Body of pancreas (tissue), 4 donors: ENCODE results near the gene GAGE10. TPM values are rescaled to one million over a fixed set of nuclear protein-coding genes. Genes with fewer than 3 reads are reported as not detected.
"Not testable (repeated sequence)": the region's sequence is repeated elsewhere in the genome, so short reads cannot be mapped to it uniquely, and the experiment has no call there.

ENCODE experiments used
- ATAC-seq: fragments of 150-250 bp; one replicate; pipeline ENCODE4 v1.9.1; 2016
- DNase-seq, 4 donors: peaks; one replicate each; pipeline ENCODE4 v3.0.0-alpha.2; 2019
- H3K27ac ChIP-seq, 4 donors: fragments of 200-600 bp; sonication (generic); 1 replicate in 3 of 4; 2 replicates in 1 of 4; pipeline versions ENCODE4 v1.5.1 to v1.6.1; 2016 to 2019; ENCODE audit warnings: mild to moderate bottlenecking in 1 of 4, mixed read lengths in 1 of 4, moderate library complexity in 1 of 4
- H3K27me3 ChIP-seq, 2 donors: fragments of 200-600 bp; sonication (generic); one replicate each; pipeline ENCODE4 v1.6.0; 2016; ENCODE audit warnings: mild to moderate bottlenecking in 1 of 2
- H3K36me3 ChIP-seq, 2 donors: fragments of 200-600 bp; sonication (generic); replicated peaks in 1 of 2; 2 replicates each; pipeline ENCODE4 v1.5.1; 2016; ENCODE audit warnings: low read depth in 2 of 2; ENCODE audit not compliant: insufficient read depth in 1 of 2
- H3K4me1 ChIP-seq: fragments of 200-600 bp; sonication (generic); one replicate; pipeline ENCODE4 v1.6.0; 2016
- H3K4me3 ChIP-seq, 2 donors: fragments of 200-600 bp; sonication (generic); 1 replicate in 1 of 2; 2 replicates in 1 of 2; pipeline ENCODE4 v1.5.1; 2016 to 2019
- H3K9me3 ChIP-seq, 3 donors: fragments of 200-600 bp; sonication (generic); 1 replicate in 2 of 3; 2 replicates in 1 of 3; pipeline ENCODE4 v1.5.1; 2016
- POLR2A ChIP-seq, 3 donors: fragments of 450-650 bp; IDR thresholded peaks; one replicate each; pipeline ENCODE4 v1.6.1; 2016; ENCODE audit warnings: antibody characterized with exemption in 3 of 3, mild to moderate bottlenecking in 2 of 3
- WGBS, 2 donors: methylation state at CpG; one replicate each; pipeline ENCODE4 v1.1.5; 2017; 5-methylcytosine and 5-hydroxymethylcytosine counted together
- intact Hi-C: fragments of 100-400 bp; cut with DNase I; formaldehyde crosslinking; loops from one replicate; pipeline ENCODE4 v1.15.1; 2023
- total RNA-seq, 2 donors: library from RNA; depleted of rRNA; stranded (reverse); fragments of >200 nt; gene quantifications; one replicate each; pipeline ENCODE4 v1.1.0, GENCODE V29; 2016
- TF ChIP-seq, protein P1 (sequence below), 7 experiments: fragments of 450-650 bp in 4 of 7; fragments of 200-600 bp in 3 of 7; sonication (generic) in 3 of 7; IDR thresholded peaks; one replicate each; pipeline ENCODE4 v1.5.1; 2016 to 2019; ENCODE audit warnings: antibody characterized with exemption in 7 of 7

Gene GAGE10
- total RNA-seq, 2 donors from 2014 or later, result not detected

- Histone ChIP-seq H3K4me1 (no peaks in the 10 kb centered on the region), H3K4me3 (no peak overlapping the region), H3K27me3 (no peaks in the 10 kb centered on the region), H3K36me3 (no peaks in the 10 kb centered on the region), H3K27ac (peak overlapping the region in 3 of 4 donors; percentile 39 to 81 (median 61)), H3K9me3 (no peaks in the 10 kb centered on the region)
- DNase-seq (peak in 1 of 4 donors; percentile 17), ATAC-seq (peak; percentile 53)
- no peak for TF ChIP-seq POLR2A (IDR thresholded peaks at IDR 0.05)
- TF ChIP-seq, protein P1, sequence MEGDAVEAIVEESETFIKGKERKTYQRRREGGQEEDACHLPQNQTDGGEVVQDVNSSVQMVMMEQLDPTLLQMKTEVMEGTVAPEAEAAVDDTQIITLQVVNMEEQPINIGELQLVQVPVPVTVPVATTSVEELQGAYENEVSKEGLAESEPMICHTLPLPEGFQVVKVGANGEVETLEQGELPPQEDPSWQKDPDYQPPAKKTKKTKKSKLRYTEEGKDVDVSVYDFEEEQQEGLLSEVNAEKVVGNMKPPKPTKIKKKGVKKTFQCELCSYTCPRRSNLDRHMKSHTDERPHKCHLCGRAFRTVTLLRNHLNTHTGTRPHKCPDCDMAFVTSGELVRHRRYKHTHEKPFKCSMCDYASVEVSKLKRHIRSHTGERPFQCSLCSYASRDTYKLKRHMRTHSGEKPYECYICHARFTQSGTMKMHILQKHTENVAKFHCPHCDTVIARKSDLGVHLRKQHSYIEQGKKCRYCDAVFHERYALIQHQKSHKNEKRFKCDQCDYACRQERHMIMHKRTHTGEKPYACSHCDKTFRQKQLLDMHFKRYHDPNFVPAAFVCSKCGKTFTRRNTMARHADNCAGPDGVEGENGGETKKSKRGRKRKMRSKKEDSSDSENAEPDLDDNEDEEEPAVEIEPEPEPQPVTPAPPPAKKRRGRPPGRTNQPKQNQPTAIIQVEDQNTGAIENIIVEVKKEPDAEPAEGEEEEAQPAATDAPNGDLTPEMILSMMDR (IDR thresholded peaks at IDR 0.05), result no peak
- 2 to 4% methylated on average over 8 of the region's 8 CpGs for WGBS, 2 donors
- intact Hi-C loops, result no loop called here
Measured at GRCh38 chrX:49309401-49309981, 6.0 kb downstream of the GAGE10 start.

- TF ChIP-seq, protein P1 (IDR thresholded peaks at IDR 0.05), result no peak
- TF ChIP-seq POLR2A (IDR thresholded peaks at IDR 0.05), result no peak
- WGBS, 2 donors, result 72 to 85% methylated on average over 13 to 16 of the region's 18 CpGs
- no peaks in the 10 kb centered on the region for H3K4me1 ChIP-seq
- ATAC-seq (no peak), DNase-seq (no peak)
- intact Hi-C loops, result no loop called here
- H3K4me3 ChIP-seq, result no peak overlapping the region
- no peaks in the 10 kb centered on the region for H3K27me3 ChIP-seq
- H3K9me3 ChIP-seq, result no peaks in the 10 kb centered on the region
- H3K27ac ChIP-seq, result peak overlapping the region in 1 of 4 donors; percentile 61
- H3K36me3 ChIP-seq, result no peaks in the 10 kb centered on the region
Measured at GRCh38 chrX:49310371-49310770, 6.9 kb downstream of the GAGE10 start.

DNA sequence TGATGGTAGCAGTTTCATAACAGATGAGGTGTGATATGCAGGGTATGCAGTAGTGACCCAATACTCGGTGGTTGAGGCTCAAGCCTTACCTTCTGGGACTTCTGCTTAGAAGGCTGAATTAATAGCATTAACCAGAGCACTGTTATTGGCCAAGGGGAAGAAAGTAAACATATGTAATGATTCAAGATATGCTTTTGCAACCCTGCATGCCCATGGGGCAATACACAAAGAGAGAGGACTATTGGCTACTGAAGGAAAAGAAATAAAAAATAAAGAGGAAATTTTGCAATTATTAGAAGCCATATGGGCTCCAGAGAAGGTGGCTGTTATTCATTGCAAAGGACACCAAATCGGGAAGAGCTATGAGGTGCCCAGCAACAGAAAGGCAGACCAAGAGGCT lies 8.7 kb downstream of the GAGE10 start:
- intact Hi-C loops, result no loop called here
- Histone ChIP-seq H3K9me3 (no peaks in the 10 kb centered on the region), H3K27me3 (no peaks in the 10 kb centered on the region), H3K4me3 (no peak overlapping the region), H3K4me1 (no peaks in the 10 kb centered on the region), H3K36me3 (no peaks in the 10 kb centered on the region), H3K27ac (no peak overlapping the region)
- no peak for TF ChIP-seq POLR2A (IDR thresholded peaks at IDR 0.05)
- TF ChIP-seq, protein P1 (IDR thresholded peaks at IDR 0.05), result no peak
- no peak for ATAC-seq
- no peak for DNase-seq
- 63 to 75% methylated on average over 2 of the region's 2 CpGs for WGBS, 2 donors

DNA sequence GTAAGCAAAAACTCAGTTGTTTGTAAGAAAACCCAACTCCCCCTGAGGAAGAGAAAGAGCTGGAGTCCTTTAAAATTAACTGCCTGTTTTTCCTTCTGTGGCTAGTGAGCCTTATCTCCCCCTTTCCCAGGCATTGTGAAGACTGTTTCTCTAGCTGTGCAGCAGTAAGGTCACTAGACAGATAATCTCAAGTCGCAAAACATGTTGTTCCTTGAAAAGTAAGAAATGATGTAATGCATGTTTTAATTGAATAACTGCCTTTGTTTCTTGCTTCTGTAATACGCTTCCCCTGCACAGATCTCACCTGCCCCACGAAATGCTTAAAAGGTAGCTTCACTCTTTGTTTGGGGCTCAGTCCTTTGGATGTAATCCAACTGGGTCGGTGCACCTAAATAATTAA lies 12.6 kb downstream of the GAGE10 start:
- H3K4me1 ChIP-seq, result no peaks in the 10 kb centered on the region
- no peaks in the 10 kb centered on the region for H3K36me3 ChIP-seq
- TF ChIP-seq POLR2A (IDR thresholded peaks at IDR 0.05), result no peak
- H3K27ac ChIP-seq, result no peak overlapping the region
- H3K27me3 ChIP-seq, result no peaks in the 10 kb centered on the region
- ATAC-seq (no peak), DNase-seq (no peak)
- intact Hi-C loops, result no loop called here
- H3K4me3 ChIP-seq, result no peak overlapping the region
- WGBS, 2 donors, result 53 to 60% methylated on average over 4 of the region's 4 CpGs
- no peaks in the 10 kb centered on the region for H3K9me3 ChIP-seq

- DNase-seq, intact Hi-C loops, H3K36me3 ChIP-seq, ATAC-seq, H3K9me3 ChIP-seq, H3K27ac ChIP-seq, H3K27me3 ChIP-seq, H3K4me1 ChIP-seq, H3K4me3 ChIP-seq: not testable (repeated sequence)
- WGBS, 2 donors, result 100% methylated on average over 1 of the region's 16 CpGs; no CpG with 5 or more reads in 1 of the 2 donors
Measured at GRCh38 chrX:49321737-49322136, 18.3 kb downstream of the GAGE10 start, which contains the start of gene GAGE12J. GAGE12J (plus strand) TSS chrX:49322037; CDS start chrX:49323194, 1,157 bp downstream.

- H3K36me3 ChIP-seq, intact Hi-C loops: not testable (repeated sequence)
- WGBS, 2 donors, result no CpG with 5 or more reads among the region's 27 CpGs
Measured at GRCh38 chrX:49322266-49322665, 18.8 kb downstream of the GAGE10 start.

GRCh38 chrX:49323735-49324134 lies 20.3 kb downstream of the GAGE10 start:
- intact Hi-C loops, ATAC-seq: not testable (repeated sequence)
- 54% methylated on average over 3 of the region's 7 CpGs; no CpG with 5 or more reads in 1 of the 2 donors for WGBS, 2 donors

More at GRCh38 chrX:49322266-49322665, 18.8 kb downstream of the GAGE10 start:
- not testable (repeated sequence) for H3K27ac ChIP-seq, H3K4me1 ChIP-seq, H3K9me3 ChIP-seq, H3K27me3 ChIP-seq, DNase-seq, H3K4me3 ChIP-seq, ATAC-seq

DNA sequence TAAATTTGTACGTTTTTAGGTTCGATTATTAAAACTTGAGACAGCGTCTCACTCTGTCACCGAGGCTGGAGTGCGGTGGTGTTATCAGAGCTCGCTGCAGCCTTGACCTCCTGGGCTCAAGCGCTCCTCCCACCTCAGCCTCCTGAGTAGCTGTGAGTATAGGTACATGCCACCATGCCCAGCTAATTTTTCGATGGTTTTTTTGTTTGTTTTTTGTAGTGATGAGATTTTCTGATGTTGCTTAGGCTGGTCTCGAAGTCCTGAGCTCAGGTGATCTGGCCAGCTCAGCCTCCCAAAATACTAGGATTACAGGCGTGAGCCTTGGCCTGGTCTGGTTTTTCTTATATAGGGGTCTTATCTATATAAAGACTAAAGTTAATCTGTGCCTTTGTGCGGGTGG lies 27.0 kb downstream of the GAGE10 start:
- H3K4me1 ChIP-seq, DNase-seq, intact Hi-C loops, H3K36me3 ChIP-seq, ATAC-seq, H3K27ac ChIP-seq, H3K27me3 ChIP-seq, H3K9me3 ChIP-seq, H3K4me3 ChIP-seq: not testable (repeated sequence)
- 60 to 83% methylated on average over 1 to 6 of the region's 11 CpGs for WGBS, 2 donors

More at GRCh38 chrX:49323735-49324134, 20.3 kb downstream of the GAGE10 start:
- H3K36me3 ChIP-seq, H3K27me3 ChIP-seq, H3K4me3 ChIP-seq, H3K9me3 ChIP-seq, DNase-seq, H3K4me1 ChIP-seq, H3K27ac ChIP-seq: not testable (repeated sequence)

DNA sequence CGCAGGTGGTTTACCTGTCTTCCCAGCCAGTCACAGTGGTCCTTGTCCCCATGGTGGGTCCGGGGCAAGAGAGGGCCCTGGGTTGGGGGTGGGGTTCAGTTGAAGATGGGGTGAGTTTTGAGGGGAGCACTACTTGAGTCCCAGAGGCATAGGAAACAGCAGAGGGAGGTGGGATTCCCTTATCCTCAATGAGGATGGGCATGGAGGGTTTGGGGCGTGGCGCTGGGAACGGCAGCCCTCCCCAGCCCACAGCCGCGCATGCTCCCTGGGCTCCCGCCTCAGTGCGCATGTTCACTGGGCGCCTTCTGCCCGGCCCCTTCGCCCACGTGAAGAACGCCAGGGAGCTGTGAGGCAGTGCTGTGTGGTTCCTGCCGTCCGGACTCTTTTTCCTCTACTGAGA lies 27.8 kb downstream of the GAGE10 start, which contains the start of gene GAGE13:
Gene GAGE13 (plus strand): TSS at position 301 of the 400 bp plus-strand sequence. CDS start 1,156 bp downstream, outside the sequence.
- intact Hi-C loops, ATAC-seq, H3K27ac ChIP-seq, H3K36me3 ChIP-seq, H3K4me3 ChIP-seq, H3K9me3 ChIP-seq, DNase-seq, H3K4me1 ChIP-seq, H3K27me3 ChIP-seq: not testable (repeated sequence)
- WGBS, 2 donors, result no CpG with 5 or more reads among the region's 16 CpGs
